HG02759 (cell line): ENCODE measurements around the gene AFF1.
A peak's percentile ranks its signal among the peaks of the same experiment; 100 is the strongest.
"Not testable (repeated sequence)": the region's sequence is repeated elsewhere in the genome, so short reads cannot be mapped to it uniquely, and the experiment has no call there.

Source experiments
- ATAC-seq: cut with Tn5 transposase; IDR thresholded peaks from one replicate; pipeline ENCODE4 v1.9.1; 2021; ENCODE audit warnings: mild to moderate bottlenecking, moderate library complexity; ENCODE audit not compliant: unreplicated experiment

Gene AFF1

GRCh38 chr4:86975927-86976326, 41.1 kb downstream of the AFF1 start:
- ATAC-seq = no peak

- no peak for ATAC-seq
Observed at GRCh38 chr4:86976801-86977485, 42.1 kb downstream of the AFF1 start.

- ATAC-seq = peak; percentile 92
Observed at GRCh38 chr4:86977621-86978184, 42.9 kb downstream of the AFF1 start.

- no peak for ATAC-seq
Observed at GRCh38 chr4:86978709-86979108, 43.9 kb downstream of the AFF1 start.

GRCh38 chr4:86980230-86980629, 45.4 kb downstream of the AFF1 start:
- ATAC-seq = no peak

- no peak for ATAC-seq
Observed at GRCh38 chr4:86981789-86982188, 47.0 kb downstream of the AFF1 start.

- ATAC-seq = not testable (repeated sequence)
Observed at GRCh38 chr4:86985852-86986251, 51.0 kb downstream of the AFF1 start.

GRCh38 chr4:86989658-86990057, 54.8 kb downstream of the AFF1 start:
- ATAC-seq = not testable (repeated sequence)

GRCh38 chr4:86990510-86990909, 55.7 kb downstream of the AFF1 start:
- ATAC-seq = no peak

GRCh38 chr4:86991994-86992393, 57.2 kb downstream of the AFF1 start:
- no peak for ATAC-seq

- ATAC-seq = no peak
Observed at GRCh38 chr4:86993909-86994681, 59.3 kb downstream of the AFF1 start.

- no peak for ATAC-seq
Observed at GRCh38 chr4:86994686-86995085, 59.9 kb downstream of the AFF1 start.

- ATAC-seq = not testable (repeated sequence)
Observed at GRCh38 chr4:86996510-86996909, 61.7 kb downstream of the AFF1 start.

GRCh38 chr4:86999136-86999643, 64.4 kb downstream of the AFF1 start:
- no peak for ATAC-seq

GRCh38 chr4:87002682-87003043, 67.9 kb downstream of the AFF1 start:
- no peak for ATAC-seq

GRCh38 chr4:87003266-87003665, 68.5 kb downstream of the AFF1 start:
- ATAC-seq = no peak

GRCh38 chr4:87005369-87005689, 70.5 kb downstream of the AFF1 start:
- ATAC-seq = no peak

GRCh38 chr4:87005690-87006425, 71.0 kb downstream of the AFF1 start:
- no peak for ATAC-seq

- no peak for ATAC-seq
Observed at GRCh38 chr4:87006426-87006675, 71.5 kb downstream of the AFF1 start.

- peak; percentile 74 for ATAC-seq
Observed at GRCh38 chr4:87006676-87007527, 72.1 kb downstream of the AFF1 start.
